NCI-H146 treated with DMSO at 0.1 percent for 48 hours (cell line): ENCODE results near the gene VSIR.

ENCODE experiments used
- DNase-seq: peaks from one replicate; lab custom pipeline; 2025; ENCODE audit not compliant: unreplicated experiment; lab: John Stamatoyannopoulos, UW

Gene VSIR

GRCh38 chr10:71807557-71808510 is 34.5 kb upstream of the VSIR start:
- DNase-seq: no peak

DNA sequence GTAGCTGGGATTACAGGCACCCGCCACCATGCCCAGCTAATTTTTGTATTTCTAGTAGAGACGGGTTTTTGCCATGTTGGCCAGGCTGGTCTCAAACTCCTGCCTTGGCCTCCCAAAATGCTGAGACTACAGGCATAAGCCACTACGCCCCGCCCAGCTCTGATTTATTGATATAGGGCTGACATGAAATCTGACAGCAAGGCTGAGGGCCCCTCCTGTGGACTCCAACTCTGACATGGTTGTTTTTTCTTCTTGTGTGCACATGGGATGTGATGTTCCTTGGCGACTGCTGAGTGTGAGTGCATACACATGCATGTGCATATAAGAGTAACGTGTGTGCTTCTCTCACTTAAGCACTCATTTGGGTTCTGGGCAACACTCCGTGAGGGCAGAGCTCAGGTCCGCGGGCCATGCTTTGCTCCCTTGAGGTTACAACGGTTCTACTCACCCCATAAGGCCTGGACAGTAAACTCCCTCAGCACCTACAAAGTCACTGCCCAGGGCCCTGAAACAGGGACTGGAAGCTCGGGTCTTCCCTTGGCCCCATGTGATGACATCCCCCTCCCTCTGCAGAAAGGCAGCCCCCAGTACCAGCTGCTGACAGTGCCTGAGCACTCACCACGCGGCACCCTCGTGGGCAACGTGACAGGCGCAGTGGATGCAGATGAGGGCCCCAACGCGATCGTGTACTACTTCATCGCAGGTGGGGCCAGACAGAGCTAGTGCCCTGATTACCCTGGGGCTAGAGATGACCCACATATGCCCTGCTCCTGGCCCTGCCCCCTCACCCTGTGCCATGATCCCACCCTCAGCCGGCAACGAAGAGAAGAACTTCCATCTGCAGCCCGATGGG is 33.6 kb upstream of the VSIR start:
- DNase-seq: no peak

GRCh38 chr10:71805776-71806703 is 32.7 kb upstream of the VSIR start:
- DNase-seq: peak; percentile 50

DNA sequence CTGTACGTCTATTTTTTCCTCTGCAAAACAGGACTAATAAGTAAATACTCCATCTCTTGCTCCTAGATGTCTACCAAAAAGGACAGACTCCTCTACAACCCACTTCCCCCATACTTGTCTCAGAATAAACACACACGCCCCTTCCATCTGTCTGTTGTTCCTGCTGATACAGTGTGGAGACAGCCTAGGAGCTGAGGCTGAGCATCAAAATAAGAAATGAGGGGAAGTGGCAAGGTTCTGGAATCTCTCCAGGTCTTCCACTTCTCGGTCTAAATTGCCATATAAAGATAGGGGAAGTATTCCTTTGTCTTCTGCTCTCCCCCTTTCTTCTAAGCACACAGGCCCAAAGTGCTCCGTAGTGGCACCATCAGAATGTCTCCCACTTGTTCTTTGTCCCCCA is 30.8 kb upstream of the VSIR start:
- DNase-seq: no peak

GRCh38 chr10:71802715-71803488 is 29.6 kb upstream of the VSIR start:
- no peak for DNase-seq

- no peak for DNase-seq
Measured at GRCh38 chr10:71802235-71802634, 28.9 kb upstream of the VSIR start.

GRCh38 chr10:71801361-71801760 is 28.0 kb upstream of the VSIR start:
- DNase-seq: no peak

DNA sequence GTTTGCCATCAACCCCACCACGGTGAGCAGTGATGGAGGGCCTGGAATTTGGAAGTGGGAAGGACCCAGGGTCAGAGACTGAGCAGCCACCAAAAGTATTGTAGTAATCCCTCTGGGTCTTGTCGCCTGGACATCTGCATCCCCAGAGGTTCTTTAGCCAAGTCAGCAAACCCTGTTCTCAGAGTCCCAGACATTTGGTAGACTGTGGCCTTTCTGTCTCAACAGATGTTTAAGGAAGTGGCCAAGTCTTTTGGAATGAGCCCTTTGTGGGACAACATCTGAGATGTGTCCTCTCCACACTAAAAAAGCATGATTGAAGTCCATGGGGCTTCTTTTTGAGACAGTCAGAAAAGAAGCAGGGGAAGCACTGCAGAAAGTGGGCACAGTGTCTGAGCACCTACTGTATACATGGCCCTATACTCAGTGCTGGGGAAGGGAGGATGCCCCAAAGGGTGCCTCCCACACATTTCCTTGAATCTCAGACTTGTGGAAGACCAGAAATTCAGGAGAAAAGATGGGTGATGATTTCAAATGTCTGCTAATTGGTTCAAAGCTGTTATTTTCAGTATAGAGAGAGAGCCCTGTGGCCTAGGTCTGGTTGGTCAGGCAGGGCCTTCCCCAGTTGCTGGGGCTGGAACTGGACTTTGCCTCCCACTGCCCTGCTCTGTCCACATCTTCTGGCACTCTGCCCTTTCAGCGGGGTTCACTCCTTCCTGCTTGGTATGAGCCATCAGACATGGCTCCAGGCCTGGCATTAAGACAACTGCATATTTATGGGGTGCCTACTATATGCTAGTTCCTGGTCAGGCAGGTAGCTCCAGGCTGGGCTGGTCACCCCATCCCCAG is 26.5 kb upstream of the VSIR start:
- DNase-seq: no peak

GRCh38 chr10:71799112-71799511 is 25.8 kb upstream of the VSIR start:
- no peak for DNase-seq

DNA sequence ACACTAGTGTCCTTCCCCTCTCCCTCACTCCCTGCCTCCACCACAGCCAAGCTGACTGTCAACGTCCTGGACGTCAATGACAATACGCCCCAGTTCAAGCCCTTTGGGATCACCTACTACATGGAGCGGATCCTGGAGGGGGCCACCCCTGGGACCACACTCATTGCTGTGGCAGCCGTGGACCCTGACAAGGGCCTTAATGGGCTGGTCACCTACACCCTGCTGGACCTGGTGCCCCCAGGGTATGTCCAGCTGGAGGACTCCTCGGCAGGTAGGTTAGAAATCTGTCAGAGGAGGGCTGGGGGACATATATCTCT is 24.9 kb upstream of the VSIR start:
- no peak for DNase-seq

DNA sequence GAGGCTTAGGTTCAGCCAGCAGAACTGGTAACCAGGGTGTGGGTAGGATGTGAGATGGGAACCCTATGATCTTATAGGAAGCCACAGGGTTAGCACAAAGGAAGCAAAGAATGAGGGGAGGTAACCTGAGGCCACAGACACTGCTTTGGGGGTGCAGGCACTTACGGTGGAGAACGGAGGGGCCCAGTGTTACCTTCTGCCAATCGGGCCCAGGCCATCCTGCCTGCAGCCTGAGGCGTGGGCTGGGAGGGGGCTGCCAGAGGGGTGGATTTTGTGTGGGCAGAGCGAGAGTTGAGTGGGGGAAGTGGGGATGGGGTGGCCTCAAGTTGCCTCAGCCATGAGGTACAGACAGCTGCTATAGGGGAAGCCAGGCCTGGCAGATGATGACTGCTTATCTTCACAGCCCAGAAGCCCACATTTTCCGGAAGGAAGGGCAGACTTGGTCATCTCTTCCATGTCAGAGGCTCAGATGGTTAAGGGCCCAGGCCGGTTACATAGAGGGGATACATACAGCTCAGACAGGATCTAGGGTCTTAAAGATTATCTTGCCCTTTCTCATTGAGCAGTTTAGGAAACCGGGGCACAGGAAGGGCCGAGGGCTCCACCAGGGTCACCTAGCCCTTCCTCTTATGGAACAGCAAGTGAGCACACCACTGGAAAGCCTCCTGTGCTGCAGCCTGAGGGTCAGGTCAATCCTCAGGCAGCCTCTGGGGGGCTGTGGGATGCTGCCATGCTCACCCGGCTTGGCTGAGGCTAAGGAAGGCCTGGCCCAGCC is 24.4 kb upstream of the VSIR start:
- no peak for DNase-seq

- DNase-seq: no peak
Measured at GRCh38 chr10:71796749-71797405, 23.6 kb upstream of the VSIR start.

GRCh38 chr10:71795248-71795647 is 21.9 kb upstream of the VSIR start:
- no peak for DNase-seq

GRCh38 chr10:71790749-71791440 is 17.6 kb upstream of the VSIR start:
- no peak for DNase-seq

GRCh38 chr10:71789871-71790270 is 16.6 kb upstream of the VSIR start:
- no peak for DNase-seq

DNA sequence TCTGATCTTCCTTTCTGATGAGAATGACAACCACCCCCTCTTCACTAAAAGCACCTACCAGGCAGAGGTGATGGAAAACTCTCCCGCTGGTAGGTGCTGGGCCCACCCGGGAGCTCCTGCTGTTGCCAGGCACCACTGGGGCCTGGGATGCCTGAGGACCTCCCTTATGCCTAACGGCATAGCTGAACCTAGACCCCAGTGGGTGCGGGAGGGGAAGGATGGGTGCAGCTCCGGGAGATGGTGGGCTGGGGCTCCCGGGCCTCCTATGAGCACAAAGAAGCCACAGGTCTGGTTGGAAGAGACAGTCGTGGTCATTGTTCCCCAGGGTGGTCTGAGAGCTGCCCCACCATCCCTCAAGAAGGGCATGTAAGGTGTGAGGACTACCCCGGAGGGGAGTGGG is 15.6 kb upstream of the VSIR start:
- no peak for DNase-seq

DNA sequence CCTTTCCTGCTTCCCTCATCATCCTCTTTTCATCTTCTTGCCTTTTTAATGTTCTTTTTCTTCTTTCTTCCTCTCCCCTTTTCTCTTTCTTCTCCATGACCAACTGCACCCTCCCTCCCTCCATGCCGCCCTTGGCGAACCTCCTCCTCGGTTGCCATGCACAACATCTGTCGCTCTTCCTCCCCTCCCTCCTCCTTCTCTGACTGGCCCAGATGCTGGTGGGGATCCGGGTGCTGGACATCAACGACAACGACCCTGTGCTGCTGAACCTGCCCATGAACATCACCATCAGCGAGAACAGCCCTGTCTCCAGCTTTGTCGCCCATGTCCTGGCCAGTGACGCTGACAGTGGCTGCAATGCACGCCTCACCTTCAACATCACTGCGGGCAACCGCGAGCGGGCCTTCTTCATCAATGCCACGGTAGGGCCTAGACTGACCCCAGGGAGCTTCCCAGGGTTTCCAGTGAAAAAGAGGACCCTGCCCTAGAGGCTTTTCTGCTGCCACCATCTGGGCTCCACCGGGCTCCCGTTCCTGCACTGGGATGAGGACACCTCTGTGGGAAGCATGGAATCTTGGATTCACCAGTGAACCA is 11.5 kb upstream of the VSIR start:
- no peak for DNase-seq
